Stimulated activated CD4-positive, alpha-beta T cell treated with anti-CD3 and anti-CD28 coated beads, Interleukin-1b, Interleukin-23, amount 100 ng/mL, for 1 hour (primary cell): ENCODE results near the gene ZNF507.

Experiments used
- DNase-seq, 2 donors: peaks; one replicate each; pipeline ENCODE4 v3.0.0-alpha.2; 2020; ENCODE audit warnings: low read depth in 2 of 2

The ZNF507 gene

GRCh38 chr19:32345261-32346207 lies at the start of gene ZNF507:
ZNF507 (plus strand) TSS chr19:32345610; CDS start chr19:32352831, 7,221 bp downstream.
- peak; percentile 49 to 77 for DNase-seq

GRCh38 chr19:32296694-32297093 lies 48.7 kb upstream of the ZNF507 start:
- no peak for DNase-seq

GRCh38 chr19:32302778-32303177 lies 42.6 kb upstream of the ZNF507 start:
- no peak for DNase-seq

GRCh38 chr19:32303193-32303592 lies 42.2 kb upstream of the ZNF507 start:
- DNase-seq = no peak

GRCh38 chr19:32307591-32307990 lies 37.8 kb upstream of the ZNF507 start:
- DNase-seq = no peak

- no peak for DNase-seq
Observed at GRCh38 chr19:32308431-32309077, 36.9 kb upstream of the ZNF507 start.

- DNase-seq = no peak
Observed at GRCh38 chr19:32309711-32310390, 35.6 kb upstream of the ZNF507 start.

- DNase-seq = no peak
Observed at GRCh38 chr19:32311371-32311770, 34.0 kb upstream of the ZNF507 start.

GRCh38 chr19:32313569-32314265 lies 31.7 kb upstream of the ZNF507 start:
- no peak for DNase-seq

GRCh38 chr19:32316034-32316433 lies 29.4 kb upstream of the ZNF507 start:
- DNase-seq = no peak

- DNase-seq = no peak
Observed at GRCh38 chr19:32317086-32317485, 28.3 kb upstream of the ZNF507 start.

GRCh38 chr19:32318884-32319520 lies 26.4 kb upstream of the ZNF507 start:
- no peak for DNase-seq

- no peak for DNase-seq
Observed at GRCh38 chr19:32322541-32322940, 22.9 kb upstream of the ZNF507 start.

GRCh38 chr19:32324631-32325285 lies 20.7 kb upstream of the ZNF507 start:
- no peak for DNase-seq

- DNase-seq = no peak
Observed at GRCh38 chr19:32330213-32330857, 15.1 kb upstream of the ZNF507 start.

- DNase-seq = no peak
Observed at GRCh38 chr19:32333227-32333626, 12.2 kb upstream of the ZNF507 start.

- no peak for DNase-seq
Observed at GRCh38 chr19:32336259-32337083, 8.9 kb upstream of the ZNF507 start.

GRCh38 chr19:32337084-32337808 lies 8.2 kb upstream of the ZNF507 start:
- DNase-seq = no peak

GRCh38 chr19:32339423-32339822 lies 6.0 kb upstream of the ZNF507 start:
- DNase-seq = no peak
